DMS53 treated with DMSO at 0.1 percent for 48 hours (cell line): Measurements from ENCODE around the gene GOLGA8T.
"Not testable (repeated sequence)": the region's sequence is repeated elsewhere in the genome, so short reads cannot be mapped to it uniquely, and the experiment has no call there.

Source experiments
- DNase-seq: peaks from one replicate; lab custom pipeline; 2025; ENCODE audit not compliant: unreplicated experiment; lab: John Stamatoyannopoulos, UW

GOLGA8T gene

GRCh38 chr15:30134751-30135150 is at the start of gene GOLGA8T:
Gene GOLGA8T, plus strand, starts transcription at chr15:30135051. Its CDS starts 98 bp downstream, at chr15:30135149.
- not testable (repeated sequence) for DNase-seq

GRCh38 chr15:30097827-30098226 is 37.0 kb upstream of the GOLGA8T start:
- DNase-seq = not testable (repeated sequence)

DNA sequence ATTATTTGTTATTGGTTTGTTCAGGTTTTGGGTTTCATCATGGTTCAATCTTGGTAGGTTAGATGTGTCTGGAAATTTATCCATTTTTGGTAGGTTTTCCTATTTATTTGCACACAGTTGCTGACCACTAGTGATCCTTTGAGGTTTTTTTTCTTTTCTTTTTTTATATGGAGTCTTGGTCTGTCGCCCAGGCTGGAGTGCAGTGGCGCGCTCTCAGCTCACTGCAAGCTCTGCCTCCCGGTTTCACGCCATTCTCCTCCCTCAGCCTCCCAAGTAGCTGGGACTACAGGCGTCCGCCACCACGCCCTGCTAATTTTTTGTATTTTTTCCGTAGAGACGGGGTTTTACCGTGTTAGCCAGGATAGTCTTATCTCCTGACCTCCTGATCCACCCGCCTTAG is 32.0 kb upstream of the GOLGA8T start:
- not testable (repeated sequence) for DNase-seq

DNA sequence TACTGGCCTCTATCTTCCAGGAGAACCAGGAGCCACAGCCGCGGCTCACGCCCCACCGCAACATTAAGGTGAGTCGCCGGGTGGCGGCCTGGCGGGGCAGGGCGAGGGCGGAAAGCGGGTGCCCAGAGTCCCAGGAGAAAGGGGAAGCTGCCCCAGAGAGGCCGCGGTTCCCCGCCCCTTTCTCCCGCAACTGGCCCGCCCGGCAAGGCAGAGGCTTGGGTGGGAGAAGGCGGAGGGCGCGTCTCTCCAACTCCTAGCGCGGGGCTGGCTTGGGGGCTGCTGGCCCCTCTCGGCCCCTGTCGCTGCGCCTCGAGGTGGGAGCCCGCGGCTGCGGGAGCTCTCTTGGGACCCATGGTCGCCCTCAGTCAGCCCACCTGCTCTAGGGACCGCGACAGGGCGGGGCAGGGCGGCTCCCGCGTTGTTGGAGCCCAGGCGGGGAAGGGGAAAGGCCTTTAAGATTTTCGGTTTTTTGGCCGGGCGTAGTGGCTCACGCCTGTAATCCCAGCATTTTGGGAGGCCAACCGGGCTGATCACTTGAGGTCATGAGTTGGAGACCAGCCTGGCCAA is 30.8 kb upstream of the GOLGA8T start:
- DNase-seq = not testable (repeated sequence)

GRCh38 chr15:30110591-30110990 is 24.3 kb upstream of the GOLGA8T start:
- not testable (repeated sequence) for DNase-seq

DNA sequence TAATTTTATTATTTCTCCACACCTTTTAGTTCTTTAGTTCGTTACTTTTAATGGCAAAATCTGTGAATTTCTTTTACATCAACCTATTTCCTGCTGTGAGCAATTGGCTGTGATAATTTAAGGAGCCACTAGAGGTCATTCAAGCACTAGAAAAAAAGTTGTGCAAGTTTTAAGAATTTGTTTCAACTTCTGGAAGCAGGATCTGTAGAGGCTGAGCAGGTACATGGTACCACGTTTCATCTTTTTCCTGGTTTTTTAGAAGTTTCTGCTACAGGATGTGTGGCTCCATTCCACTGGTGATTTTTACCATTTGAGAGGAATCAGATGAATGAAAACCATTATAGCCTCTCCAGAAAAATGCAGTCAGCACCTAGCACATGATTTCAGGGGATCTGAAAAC is 4.8 kb upstream of the GOLGA8T start:
- not testable (repeated sequence) for DNase-seq

GRCh38 chr15:30143246-30143645 is 8.4 kb downstream of the GOLGA8T start:
- DNase-seq = not testable (repeated sequence)

- not testable (repeated sequence) for DNase-seq
Observed at GRCh38 chr15:30149891-30150290, 15.0 kb downstream of the GOLGA8T start.

DNA sequence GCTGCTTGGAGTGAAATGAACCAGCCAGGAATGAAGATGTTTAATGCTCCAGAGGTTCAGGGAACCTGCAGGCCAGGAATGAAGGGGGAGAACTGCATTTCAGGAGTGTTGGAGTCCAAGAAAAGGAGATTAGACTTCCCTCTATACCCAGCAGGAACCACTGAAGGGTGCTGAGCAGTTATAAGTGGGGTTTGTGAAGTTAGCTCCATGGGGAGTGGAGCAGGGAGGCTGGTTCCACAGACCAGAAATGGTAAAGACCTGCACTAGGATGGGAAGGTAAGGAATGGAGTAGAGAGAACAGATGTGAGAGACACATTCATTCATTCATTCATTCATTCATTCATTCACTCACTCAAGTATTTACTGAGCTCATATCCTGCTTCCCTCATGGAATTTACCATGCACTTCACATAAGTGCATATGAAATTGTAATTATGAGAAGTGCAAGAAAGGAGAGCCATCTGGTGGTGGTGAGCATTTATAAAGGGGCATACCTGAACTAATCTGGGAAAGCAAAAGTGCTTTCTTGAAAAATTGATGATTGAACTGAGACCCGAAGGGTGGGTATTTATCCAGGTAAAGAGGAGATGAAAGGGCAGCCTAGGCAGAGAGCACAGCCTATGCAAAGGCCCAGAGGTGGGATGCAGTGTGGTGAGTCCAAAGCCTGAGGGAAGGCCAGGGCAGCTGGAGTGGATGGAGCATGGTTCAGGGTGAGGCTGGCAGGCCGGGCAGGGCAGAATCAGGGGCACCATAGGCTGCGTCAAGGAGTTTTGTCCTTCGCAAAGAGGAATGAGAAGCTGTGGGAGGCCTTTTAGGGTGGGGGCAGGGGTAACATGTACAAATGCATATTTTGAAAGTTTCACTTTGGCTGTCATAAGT is 27.9 kb downstream of the GOLGA8T start:
- DNase-seq = not testable (repeated sequence)

DNA sequence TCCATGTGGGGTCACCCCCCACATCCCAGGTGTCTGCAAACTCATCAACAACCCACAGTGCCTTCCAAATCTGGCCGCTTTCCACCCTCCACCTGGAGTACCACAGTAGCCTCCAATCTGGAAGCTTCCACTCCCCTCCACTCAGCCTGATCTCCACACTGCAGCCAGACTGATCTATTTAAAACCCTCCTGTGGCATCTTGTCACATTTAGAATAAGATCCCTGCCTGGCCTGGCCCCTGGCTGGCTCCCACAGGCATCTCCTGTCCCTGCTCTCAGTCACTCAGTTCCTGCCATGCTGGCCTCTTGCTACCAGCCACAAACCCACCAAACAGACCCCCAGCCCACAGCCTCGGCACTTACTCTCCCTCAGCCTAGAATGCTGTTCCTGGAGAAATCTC is 28.9 kb downstream of the GOLGA8T start:
- DNase-seq = not testable (repeated sequence)

DNA sequence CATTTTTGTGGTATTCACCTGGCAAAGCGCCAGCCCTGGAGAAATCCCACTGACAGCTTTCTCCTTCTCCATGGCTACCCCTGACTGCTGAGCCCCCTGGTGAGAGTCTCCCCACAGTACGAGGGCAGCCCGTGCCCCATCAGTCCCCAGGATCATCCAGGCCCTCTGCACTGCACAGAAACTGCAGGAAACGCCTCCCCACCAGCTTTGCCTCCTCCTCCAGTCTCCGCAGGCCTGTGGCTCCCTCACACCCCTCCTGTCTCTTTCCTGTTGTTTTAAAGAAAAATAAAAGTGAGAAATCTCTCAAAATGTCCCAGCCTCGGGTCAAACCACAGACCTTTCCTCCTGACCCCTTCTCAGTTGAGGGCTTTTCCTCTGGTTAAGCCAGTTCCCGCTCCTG is 29.4 kb downstream of the GOLGA8T start:
- DNase-seq = not testable (repeated sequence)

- not testable (repeated sequence) for DNase-seq
Observed at GRCh38 chr15:30167403-30167802, 32.6 kb downstream of the GOLGA8T start.

DNA sequence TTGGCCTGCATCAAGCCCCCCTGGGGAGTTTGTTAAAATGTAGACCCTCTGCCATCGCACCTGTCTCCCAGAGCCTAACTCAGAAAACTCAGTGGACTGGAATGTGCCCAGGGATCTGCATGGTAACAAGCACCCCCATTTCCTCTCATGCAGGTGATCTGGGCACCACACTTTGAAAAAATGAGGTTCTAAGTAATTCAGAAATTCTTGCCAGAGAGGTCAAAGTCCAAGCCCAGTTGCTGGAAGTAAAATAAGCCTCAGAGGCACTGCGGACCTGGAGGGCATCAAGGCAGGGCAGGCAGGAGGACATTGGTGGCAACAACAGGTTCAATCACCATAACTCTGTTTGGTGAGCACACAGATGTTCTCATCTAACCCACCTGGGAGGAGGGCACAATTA is 33.0 kb downstream of the GOLGA8T start:
- DNase-seq = not testable (repeated sequence)

DNA sequence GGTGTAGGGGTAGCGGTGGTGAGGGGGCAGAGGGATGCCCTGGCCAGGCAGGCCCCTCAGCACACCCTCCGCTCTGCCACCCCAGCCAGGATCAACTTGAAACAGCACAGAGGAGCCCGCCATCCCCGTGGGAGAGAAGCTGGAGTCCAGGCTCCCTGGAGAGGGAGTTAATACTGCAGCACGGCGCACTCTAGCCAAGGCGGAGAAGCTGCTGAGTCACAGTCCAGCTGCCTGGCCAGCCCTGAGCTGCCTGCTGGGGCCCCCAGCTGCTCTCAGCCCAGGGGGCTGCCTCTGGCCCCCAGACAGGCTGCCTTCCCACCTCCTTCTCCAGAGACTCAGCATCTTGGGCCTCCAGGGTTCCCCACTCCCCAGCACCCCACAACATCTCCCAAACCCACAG is 36.6 kb downstream of the GOLGA8T start:
- not testable (repeated sequence) for DNase-seq

DNA sequence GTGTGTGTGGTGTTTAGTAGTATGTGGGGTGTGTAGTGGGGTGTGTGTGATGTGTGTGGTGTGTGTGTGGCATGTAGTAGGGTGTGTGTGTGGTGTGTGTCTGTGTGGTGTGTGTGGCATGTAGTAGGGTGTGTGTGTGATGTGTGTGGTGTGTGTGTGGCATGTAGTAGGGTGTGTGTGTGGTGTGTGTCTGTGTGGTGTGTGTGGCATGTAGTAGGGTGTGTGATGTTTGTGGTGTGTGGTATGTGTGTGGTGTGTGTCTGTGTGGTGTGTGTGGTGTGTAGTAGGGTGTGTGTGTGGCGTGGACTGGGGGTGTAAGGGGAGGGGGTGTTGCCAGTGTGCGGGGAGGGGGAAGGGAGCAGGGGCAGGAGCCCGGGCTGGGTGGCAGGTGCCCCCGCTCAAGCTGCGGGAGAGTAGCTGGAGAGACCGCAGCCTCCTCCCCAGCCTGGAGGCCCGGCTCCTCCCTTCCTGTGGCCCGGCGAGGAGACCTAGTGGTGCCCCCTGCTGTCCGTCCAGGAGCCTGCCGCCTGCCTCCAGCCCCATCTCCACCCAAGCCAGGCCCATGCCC is 38.3 kb downstream of the GOLGA8T start:
- DNase-seq = not testable (repeated sequence)

DNA sequence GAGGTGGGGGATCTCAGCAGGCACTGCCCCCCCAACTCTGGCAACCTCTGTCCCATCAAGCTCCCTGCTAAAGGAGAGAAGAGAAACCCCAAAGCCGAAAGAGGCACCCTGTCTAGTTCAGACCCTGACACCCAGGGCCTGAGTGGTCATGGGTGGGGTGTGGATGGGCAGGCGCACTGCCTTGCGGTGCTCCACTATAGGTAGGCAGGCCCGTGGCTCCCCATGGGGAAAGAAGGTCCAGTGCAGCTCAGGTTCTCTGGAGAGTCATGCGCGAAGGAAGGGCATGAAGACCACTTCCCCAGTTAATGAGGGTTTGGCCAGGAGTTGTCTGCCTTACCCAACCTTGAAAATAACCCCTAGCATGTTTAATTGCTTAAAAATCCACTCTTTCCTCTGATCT is 40.4 kb downstream of the GOLGA8T start:
- not testable (repeated sequence) for DNase-seq

- DNase-seq = not testable (repeated sequence)
Observed at GRCh38 chr15:30176613-30177012, 41.8 kb downstream of the GOLGA8T start.

DNA sequence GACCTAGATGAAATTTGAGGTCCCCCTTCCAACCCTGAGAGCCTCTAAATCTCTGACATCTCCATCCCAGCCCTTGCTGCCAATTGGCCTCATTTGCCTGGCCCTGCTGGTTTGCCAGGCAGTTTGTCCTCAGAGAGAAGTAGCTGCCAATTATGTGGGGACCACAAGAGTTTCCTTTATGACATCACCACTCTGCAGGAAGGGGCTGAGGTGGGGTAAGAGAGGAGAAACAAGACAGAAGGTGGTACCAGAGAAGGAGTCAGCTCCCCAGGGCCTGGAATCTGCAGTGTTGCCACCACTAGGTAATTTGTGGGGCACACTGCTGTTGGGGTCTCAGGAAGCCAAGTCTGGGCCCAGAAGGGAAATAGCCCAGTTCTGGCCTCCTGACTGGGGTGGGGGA is 45.0 kb downstream of the GOLGA8T start:
- DNase-seq = not testable (repeated sequence)

DNA sequence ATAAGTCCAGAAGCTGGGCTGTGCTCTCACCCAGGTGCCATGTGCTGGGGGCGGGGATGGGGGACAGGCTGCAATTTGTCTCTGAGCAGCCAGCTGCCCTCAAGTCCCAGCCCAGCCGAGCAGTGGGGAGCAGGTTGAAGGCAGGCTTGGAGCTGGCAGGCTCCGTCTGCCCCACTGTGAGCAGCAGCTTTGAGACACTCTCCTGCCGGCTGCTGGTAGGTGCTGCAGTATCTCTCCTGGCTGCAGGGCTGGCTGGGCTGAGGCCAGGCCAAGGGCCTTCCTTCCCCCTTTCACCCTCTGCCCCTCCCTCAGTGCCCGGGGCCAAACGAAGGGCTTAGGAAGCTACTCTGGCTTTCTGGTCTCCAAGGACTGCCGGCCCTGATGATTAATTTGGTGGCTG is 50.6 kb downstream of the GOLGA8T start:
- not testable (repeated sequence) for DNase-seq

DNA sequence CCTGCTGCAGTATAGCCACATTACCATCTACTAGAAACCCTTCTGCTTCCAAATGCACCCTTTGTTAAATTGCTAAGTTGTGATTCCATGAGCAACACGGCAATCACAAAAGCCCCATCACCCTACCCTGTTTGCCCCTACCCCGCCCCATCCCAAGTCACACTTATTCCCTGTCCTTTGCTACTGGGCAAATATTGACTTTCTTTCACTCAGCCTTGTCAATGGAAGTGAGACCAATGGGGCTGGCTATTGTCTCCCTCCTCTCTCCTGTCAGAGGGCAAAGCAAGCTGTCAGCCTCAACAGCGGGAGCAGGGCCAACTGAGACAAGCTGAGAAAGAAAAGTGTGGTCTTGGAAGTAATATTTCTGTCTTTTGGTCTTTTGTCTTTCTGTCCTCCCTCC is 52.6 kb downstream of the GOLGA8T start:
- not testable (repeated sequence) for DNase-seq

GRCh38 chr15:30189754-30190153 is 54.9 kb downstream of the GOLGA8T start:
- DNase-seq = not testable (repeated sequence)

DNA sequence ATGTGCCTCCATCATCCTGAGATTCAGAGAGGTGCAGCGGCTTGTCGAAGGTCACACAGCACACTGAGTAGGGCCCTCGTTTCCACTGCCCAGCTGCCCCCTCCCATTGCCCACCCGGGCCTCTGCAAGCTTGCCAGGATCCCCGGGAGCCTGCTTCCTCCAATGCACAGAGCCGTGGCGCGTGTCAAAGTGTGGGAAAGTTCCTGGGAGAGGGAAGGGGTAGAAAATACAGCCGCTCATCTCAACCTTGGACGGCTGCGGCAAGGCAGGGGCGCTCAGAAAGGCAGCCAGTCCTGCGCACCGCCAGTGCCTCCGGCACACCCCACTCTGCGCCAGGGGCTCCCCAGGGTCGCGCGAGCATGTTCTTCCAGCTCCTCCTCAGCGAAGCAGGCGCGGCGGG is 56.3 kb downstream of the GOLGA8T start:
- not testable (repeated sequence) for DNase-seq
